GM12892 (cell line): ENCODE measurements around the gene RPL10.

ENCODE experiments used
- POLR2A ChIP-seq: IDR thresholded peaks from 2 replicates; pipeline ENCODE4 v1.6.1; 2011; ENCODE audit warnings: low read depth, low read length, control low read depth
- POLR2AphosphoS5 ChIP-seq: IDR thresholded peaks from 2 replicates; pipeline ENCODE4 v1.6.1; 2011; ENCODE audit warnings: low read depth, low read length, control low read depth
- TAF1 ChIP-seq: IDR thresholded peaks from 2 replicates; pipeline ENCODE4 v1.6.1; 2011; ENCODE audit warnings: low read depth, mild to moderate bottlenecking, control low read depth, low read length, borderline replicate concordance

DNA sequence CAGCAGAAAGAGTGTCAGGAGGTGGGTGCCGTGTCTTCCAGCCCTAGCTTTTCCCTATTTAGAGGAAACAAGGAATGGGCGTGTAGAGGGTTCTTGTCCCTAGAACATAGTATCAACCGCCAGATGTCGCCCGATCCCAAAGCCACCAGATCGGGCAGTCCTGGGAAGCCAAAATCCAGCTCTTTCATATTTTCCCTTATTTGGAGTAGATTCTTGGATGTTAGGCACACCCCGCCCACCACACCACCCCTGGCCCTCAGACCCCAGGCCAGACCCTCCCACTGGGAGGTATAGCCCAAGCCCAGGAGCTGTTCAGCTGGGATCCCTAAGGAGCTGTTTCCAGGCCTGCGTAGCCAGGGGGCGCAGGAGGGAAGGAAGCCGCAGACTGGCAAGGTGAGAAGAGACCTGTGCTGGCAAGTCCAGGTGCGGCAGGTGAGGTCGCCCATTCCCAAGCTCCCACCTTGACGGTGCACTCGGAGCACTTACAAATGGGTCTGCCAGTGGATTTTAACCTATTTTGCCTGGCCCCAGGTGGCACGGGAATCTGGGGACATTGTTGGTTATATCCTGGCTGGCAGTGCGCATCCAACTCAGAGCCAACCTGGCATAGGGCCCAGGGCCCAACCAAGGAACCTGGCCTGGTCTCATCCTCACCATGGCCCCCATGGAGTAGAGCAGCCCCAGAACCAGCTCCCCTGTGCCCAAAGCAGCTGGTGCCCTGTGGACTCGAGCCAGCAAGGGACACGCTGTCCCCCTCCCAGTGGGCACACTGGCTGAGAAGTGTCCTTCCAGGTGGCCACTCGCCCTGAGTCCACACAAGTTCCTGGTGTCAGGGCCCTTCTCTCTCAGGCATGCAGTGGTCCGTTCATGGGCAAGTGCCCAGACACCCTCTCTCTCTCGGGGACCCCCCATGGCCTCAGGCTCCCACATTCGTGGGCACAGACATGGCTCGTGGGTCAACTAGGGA, 24.6 kb upstream of the RPL10 start:
- TF ChIP-seq POLR2A (no peak), POLR2AphosphoS5 (no peak), TAF1 (no peak)
